KBM-7 (cell line): ENCODE results near the gene GALNT18.
A peak's percentile ranks its signal among the peaks of the same experiment; 100 is the strongest.

Experiments
- DNase-seq: peaks from one replicate; pipeline ENCODE4 v3.0.0-alpha.2; 2015
- in situ Hi-C: fragments of 300-500 bp; cut with MboI; formaldehyde crosslinking; loops from 2 replicates; pipeline ENCODE4 v1.14.3; 2020; ENCODE audit warnings: low sequenced_read_pairs, low pct_unique_long_range_greater_than_20kb, mixed read lengths

Gene GALNT18

DNA sequence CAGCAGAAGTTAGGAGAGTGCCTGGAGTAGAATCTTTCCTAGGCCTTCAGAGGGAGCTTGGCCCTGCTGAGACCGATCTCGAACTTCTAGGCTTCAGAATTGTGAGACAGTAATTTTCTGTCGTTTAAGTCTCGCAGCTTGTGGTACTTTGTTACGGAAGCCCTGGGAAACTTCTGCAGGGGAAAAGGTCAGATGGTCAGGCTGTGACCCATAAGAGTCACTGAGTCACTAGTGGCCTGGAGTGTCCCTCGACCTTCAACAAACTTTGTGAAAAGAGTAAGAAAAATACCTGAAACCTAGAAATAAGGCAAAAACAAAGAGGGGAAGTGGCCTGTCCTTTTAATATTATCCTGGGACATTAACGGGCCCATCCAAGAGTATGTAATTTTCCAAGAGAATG lies 303.3 kb downstream of the GALNT18 start:
- DNase-seq = no peak
- in situ Hi-C loops = no loop called here

DNA sequence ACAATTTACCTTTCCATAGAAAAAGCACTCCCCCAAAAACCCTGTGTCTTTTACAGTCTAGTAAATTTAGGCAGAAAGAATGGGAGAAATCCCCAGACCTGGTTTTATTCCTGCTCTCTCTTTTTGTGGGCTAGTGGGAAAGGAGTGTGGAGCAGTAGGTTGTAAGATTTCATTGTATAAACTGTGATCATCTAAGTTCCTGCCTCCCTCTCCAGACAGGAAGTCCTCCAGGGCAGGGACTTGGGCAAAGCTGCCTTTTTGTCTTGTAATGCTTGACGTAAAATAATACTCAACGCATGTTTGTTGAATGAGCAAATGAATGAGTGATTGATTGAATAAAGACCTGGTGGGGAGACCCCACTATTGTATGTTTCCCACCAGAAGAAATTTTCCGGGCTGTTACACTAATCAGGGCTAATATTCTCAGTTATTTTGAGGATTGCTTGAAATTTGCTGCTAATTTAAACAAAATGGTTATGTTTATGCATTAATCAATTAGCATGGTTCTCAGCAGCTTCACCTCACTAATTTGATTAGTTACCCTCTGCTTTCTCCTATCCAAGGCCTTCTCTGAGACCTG lies 305.1 kb downstream of the GALNT18 start:
- in situ Hi-C loops = no loop called here
- no peak for DNase-seq

DNA sequence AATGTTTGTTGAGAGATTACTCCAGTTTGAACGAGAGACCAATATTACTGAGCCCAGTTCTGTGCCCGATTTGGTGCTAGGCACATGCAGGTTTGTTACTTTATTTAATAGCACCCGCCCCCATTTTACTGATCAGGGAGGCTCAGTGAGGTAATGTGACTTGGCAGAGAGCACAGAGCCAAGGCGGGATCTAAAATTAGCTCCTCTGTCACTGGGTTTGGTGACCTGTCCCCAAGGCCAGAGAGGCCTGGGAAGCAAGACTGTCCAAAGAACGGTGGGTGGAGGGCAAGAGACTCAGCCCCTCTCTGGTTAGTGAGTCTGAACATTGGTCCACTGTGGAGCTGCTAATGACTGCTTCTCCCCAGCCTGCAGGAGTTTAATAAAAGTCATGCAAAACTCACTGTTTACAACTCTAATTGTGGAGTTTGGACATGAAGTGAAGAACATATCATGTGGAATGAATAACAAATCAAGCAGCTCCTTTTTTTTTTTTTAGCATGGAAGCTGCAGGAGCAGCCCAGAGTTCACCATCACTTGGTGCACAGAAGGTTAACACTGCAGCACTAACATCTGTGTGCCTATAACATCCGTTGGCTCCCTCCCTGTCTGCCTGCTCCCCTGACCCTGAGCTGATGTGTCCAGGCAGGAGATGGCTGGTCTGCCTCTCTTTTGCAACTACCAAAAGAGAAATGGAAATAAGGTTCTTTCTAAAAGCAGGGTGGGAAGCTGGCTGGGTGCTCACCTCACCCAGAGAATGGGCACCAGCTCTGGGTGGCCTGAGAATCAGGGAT lies 307.7 kb downstream of the GALNT18 start:
- DNase-seq = no peak
- in situ Hi-C loops = no loop called here

DNA sequence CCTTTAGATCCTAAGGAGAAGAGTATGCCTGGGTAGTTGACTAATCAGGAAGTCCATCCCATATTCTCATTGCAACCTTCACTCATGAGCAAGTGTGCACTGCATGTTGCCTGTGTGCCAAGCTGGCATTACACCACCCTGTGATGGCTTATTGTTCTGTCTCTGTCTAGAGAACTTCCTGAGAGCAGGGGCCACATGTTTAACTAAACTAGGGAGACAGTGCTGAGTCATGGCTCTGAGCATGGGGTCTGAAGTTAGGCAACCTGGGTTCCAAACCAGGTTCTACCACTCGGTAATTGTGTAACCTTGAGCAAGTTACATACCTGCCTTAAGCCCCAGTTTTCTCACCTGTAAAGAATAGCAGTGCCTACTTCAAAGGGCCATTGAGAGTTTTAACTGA lies 308.4 kb downstream of the GALNT18 start:
- in situ Hi-C loops = no loop called here
- DNase-seq = no peak

DNA sequence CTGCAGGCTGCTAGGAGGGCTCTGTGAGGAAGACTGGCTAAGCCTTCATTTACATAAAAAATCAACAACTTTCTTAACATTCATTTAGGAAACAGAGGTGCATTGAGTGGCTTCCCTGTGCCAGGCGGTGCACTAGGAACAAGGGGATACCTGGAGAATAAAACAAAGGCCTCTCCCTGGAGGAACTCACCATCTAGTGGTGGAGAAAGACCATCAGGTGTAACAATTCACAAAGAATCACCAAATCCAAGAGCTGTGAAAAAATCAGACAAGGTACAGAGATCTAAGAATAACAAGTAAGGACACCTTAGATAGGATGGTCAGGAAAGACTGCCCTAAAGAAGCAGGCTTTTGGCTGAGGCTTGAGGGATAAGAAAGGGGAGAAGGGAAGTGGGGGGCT lies 309.1 kb downstream of the GALNT18 start:
- in situ Hi-C loops = no loop called here
- no peak for DNase-seq

DNA sequence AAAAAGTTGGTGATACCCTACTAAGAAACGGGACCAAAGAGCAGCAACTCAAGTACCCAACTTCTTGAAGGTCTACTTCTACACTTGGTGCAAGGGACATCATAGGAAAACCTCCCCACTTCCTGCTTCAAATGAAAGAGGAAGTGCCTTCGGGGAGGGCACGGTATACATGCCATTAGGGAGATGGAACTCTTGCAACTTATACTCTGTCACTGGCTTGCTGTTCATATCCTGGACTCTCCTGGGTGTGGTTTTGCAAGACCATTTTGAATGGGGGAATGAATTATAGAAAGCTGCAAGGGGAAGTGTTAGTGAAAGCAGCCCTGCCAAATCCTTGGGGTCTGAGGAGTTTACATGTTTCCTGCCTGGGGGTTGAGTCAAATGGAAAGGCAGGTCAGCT lies 310.6 kb downstream of the GALNT18 start:
- peak; percentile 95 for DNase-seq
- in situ Hi-C loops = no loop called here

DNA sequence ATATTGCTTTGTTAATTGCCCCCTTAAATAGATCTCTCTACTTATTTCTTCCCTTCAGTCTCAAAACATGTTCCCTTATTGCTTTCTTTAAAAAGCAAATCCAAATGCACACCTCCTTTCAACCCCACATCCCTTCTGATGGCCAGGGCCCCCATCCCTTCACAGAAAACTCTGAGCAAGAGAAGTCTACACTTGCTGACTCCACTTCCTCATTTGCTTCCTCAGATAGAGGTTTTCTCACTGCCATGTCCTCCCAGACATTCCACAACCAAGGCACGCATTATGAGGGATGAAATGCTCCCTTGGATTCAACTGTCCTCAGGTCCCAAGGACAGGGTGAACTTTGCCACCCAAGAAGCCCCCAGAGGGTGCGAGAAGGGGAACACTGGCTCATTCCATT lies 311.9 kb downstream of the GALNT18 start:
- DNase-seq = peak; percentile 53
- in situ Hi-C loops = no loop called here

DNA sequence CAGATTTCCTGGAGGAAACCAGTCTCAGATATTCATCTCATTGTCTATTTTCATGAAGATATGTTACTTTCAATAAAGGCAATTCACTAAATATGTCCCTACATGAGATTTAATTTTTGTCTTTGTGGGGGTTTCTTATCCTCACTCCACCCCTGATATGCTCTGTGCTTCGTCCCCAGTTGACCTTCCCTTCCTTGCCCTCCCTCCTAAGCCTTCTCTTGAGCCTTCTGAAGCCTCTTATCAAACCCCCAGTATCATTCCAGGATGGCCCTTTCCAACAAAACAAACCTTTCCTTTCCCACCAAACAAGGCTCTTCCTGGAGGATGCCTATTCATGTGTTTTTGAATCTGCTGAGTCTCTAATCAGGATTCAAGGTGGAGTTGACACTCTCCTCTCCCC lies 313.6 kb downstream of the GALNT18 start:
- DNase-seq = no peak
- in situ Hi-C loops = no loop called here

DNA sequence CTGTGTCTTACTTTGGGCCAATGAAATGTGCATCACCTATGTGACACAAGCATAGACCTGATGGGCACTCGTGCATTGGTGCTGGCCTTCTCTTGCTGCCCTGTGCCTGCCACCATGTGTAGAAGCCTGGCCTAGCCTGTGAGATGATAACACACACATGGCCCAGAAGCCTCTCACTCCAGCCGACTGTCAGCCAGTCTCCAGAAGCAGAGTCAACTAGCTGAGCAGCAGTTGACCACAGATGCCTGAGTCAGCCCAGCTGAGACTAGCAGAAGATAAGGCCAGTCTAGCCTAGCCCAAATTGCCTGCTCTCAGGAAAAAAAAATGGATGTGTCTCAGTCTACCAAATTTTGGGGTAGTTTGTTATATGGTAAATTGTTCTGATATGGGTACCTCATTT lies 314.9 kb downstream of the GALNT18 start:
- DNase-seq = no peak
- in situ Hi-C loops = no loop called here

DNA sequence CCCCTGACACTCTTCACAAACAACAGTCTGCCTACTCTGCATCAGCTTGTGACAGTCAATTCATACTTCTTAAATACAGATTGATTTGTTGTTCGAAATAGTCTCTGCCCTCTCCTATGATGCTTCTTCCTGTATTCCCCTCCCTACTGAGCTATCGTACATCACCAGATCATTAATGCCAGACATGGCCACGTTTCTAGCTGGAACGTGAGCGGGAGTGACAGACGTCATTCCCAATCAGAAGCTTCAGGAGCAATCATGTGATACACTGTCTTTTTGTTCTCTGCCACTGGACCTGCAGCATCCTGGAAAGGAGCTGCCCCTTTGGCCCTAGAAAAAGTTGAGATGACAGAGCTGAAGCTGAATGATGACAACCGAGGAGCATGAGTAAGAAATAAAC lies 317.3 kb downstream of the GALNT18 start:
- in situ Hi-C loops = no loop called here
- DNase-seq = no peak

DNA sequence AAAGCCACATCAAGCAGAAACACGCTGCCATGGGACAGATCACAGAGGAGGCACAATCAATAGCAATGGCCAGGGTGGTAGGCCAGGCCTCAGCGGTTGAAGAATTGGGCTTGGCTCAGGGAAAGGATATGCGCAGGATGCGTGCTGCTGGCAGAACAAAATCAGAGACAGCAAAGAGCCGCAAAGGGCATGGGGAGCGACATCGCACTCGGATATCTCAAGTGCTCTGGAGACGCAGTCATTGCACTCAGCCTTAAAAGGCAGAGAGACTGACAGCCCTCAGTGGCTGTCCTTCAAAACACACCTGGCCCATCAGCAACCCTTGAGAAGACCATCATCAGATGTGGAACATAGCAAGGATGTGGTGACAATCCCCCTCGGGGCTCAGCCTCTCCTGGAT lies 319.2 kb downstream of the GALNT18 start:
- no peak for DNase-seq
- in situ Hi-C loops = no loop called here

DNA sequence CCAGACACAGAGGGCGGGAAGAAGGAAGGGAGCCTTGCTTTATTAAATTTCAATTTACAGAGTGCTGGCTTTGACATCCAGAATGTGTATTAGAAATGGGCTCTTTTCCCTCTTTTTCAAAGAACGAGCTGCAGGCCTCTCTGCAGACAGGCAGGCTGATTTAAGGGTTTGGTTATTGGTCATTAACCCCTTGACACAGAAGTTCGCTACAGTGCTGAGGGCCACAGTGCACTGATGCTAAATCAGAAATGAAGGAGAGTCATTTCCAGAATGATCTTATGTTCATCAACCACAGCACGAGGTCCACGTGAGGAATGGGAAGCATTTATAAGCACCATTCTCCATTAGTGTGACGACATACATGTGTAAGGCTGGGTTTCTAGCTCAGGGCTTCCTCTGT lies 320.6 kb downstream of the GALNT18 start:
- in situ Hi-C loops = no loop called here

DNA sequence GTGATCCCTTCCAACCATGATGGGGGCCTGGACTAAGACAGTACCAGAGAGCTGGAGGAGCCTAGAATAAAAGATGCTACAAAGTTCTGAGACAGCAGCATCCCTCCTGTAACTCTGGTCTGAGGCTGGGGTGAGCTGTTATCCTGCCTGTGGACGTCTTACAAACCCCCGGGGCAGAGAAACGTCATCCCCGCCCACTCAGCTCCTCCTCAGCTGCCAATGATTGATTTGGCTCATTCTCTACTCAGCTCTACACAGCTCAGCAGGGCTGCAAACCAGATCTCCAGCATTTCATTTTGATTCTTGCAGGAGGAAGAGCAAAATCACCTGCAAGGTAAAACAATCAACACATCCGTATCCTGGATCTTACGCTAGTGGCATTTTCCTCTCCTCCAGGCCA lies 324.2 kb downstream of the GALNT18 start:
- DNase-seq = no peak
- in situ Hi-C loops = no loop called here

More for the DNA sequence above, 320.6 kb downstream of the GALNT18 start:
- no peak for DNase-seq

DNA sequence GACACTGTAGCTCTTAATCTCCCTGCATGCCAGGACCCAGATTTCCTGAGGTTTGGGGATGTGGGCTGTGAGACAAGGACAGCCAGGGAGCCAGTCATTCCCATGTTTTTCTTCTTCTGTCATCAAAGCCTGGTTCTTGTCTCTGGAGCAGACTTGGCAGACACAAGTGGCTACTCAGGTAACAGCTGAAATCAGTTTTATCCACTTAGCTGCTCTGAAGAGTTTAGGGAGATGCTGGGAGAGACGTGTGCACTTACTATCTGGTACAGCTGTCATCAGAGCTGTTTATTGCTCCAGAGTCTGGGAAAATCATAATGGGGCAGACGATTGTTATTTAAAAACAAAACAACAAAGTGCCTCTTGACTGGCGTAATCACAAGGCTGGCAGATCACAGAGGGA lies 325.4 kb downstream of the GALNT18 start:
- in situ Hi-C loops = no loop called here
- no peak for DNase-seq

DNA sequence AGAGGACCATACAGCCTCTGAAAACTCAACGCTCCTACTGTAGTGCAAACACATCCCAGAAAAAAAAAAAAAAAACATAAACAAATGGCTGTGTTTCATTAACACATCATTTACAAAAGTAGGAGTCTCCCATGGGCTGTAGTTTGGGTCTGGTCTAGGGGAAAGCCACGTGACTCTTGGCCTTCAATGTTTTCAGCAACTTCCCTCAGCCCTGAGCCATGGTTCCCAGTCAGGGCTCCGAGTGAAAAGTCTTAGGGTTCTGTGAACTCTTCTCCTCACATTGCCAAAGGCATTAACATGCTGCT lies 327.3 kb downstream of the GALNT18 start:
- DNase-seq = no peak
- in situ Hi-C loops = no loop called here

DNA sequence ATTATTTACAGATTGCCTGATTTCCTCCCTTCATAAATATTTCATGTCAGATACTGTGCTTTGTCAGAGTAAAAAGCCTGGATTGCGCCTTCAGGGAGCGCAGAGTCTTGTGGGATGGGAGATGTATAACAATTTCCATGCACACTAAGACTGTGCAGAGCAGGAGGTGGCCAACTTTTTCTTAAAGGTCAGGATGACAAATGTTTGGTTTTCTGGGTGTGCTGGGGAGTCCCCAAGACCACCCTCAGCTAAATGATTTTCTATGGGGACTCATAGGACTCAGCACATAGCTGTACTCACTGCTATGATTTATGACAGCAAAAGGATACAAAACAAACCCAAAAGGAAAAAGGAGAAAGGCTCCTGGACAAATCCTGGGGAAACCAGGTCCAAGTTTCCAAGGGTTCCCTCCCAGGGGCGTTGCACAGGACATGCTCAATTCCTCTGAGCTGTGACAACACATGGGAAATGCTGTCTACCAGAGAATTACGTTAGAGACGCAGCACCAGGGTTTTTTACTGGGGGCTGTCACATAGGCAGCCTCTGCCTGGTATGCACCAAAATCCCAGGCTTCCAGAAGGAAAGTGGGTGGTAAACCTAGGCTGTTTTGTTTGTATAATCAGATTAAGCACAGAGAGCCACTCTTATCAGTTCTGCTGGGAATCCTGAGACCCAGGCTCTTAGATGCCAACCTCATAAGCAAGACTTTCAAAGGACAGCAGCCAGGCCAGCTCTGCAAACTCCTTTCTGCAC lies 327.8 kb downstream of the GALNT18 start:
- no peak for DNase-seq
- in situ Hi-C loops = no loop called here

DNA sequence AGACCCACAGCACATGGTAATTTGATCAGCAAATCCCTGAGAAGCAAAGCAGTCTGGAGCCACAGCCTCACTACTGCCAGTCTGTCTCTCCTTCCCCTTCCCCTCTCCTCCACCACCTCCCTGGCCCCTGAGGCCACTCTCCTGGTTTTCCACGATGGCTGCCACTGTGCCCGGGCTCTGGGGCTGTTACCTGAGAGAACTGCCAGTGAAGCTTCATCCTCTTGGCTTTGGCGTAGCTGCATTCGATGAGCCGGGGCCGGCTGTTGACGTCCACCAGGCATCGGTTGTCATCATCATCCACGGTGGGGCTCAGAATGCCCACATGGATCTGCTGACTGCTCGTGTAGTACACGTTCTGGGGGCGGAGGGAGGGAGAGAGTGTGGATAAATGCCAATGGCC lies 329.0 kb downstream of the GALNT18 start:
- no peak for DNase-seq
- in situ Hi-C loops = no loop called here

DNA sequence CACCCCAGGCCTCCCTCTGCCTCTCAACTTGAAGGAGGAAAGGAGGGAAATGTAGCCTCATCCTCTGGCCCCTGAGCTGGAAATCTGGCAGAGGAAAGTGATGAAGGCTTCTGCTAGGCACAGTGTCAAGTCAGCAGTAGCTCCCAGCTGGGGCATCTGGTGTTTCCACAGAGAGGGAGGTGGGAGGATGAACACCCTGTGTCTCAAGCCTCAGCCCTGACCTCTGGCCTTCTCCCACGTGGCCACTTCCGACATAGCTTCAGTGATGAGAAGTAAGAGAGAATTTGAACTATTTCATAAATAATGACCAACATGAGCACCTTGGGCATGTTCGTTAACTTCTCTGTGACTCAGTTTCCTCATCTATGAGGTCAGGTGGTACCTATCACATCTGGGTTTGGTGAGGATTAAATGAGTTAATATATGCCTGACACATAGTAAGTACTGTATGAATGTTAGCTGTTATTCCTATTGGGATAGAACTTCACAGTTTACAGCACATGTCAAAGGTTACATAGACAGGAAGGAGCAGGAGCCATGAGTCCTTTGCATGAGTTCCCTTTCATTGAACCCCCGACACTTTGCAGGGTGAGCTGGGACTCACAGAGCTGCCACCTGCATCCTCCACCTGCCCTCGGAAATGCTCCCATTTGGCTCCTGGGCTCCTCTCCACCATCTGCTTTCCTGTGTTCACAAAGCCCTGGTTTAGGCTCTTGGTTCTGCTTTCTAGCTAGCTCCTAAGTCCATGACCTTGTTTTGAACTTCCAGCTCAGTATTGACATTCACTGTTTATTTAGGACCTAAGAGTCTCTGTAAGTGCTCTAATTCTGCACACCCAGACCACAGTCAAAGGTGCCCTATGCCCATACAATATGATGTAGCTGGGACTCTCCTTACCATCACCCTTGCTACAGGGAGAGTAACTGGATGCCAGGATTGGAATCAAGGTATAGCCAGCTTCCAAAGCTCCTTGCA lies 330.5 kb downstream of the GALNT18 start:
- DNase-seq = no peak
- in situ Hi-C loops = no loop called here

DNA sequence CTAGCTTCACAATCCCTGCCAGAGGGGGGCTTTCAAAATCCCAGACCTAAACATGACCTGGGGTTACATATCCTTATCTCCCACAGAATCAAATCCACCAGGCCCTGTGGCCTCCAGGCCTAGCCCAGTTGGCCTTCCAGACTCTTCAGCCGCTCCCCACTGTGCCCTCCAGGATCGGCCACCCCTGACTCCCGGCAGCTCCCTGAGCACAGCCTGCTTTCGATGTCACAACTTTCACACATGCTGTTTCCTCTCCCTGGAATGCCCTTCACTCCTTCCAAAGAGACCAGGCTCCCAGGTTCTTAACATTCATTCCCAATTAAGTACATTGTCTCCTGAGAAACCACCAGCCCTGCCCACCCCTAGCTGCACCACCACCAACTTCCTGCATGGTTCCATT lies 331.5 kb downstream of the GALNT18 start:
- no peak for DNase-seq
- in situ Hi-C loops = no loop called here

DNA sequence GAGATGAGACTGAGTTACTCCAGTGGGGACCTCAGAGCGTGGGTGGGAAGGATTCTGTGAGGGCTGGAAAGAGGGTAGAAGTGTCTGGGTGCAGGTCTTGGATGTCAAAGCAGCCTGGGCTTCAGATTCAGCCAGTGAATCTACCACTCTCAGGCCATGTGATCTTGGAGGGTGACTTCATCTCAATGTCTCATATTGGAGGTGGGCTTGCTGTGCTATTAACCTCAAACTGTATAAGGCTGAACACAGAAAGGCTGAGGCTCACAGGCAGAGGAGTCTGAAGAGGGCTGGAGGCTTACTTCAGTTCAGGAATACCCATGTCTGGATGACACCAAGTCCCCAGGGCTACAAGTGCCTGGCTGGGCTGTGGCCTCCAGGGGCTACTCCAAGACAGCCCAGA lies 332.1 kb downstream of the GALNT18 start:
- DNase-seq = no peak
- in situ Hi-C loops = no loop called here
